ENCODE results near the gene SPNS3. TPM values are rescaled to one million over a fixed set of nuclear protein-coding genes. Genes with fewer than 3 reads are reported as not detected.

The SPNS3 gene
- total RNA-seq, 1 experiment from 2014 or later, result not detected

DNA sequence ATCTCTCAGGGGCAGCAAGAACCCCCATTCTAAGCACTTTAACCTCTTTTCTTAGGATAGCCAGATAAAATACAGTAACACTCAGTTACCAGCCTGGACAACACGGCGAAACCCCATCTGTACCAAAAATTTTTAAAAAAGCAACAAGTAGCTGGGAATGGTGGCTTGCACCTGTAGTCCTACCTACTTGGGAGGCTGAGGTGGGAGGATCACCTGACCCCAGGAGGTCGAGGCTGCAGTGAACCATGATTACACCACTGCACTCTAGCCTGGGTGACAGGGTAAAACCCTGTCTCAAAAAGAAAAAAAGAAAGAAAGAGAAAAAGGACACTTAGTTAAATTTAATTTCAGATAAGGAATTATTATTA is 38.6 kb upstream of the SPNS3 start:
- DNase-seq, result no peak
- Mint-ChIP-seq H3K9me3 (ENCODE audit: unreplicated experiment) (no peaks in the 10 kb centered on the region), H3K36me3 (ENCODE audit: insufficient read depth, unreplicated experiment) (no peaks in the 10 kb centered on the region), H3K4me1 (ENCODE audit: low read depth, unreplicated experiment) (peaks cover 7% of the 10 kb centered on the region), H3K4me3 (ENCODE audit: unreplicated experiment) (no peak overlapping the region), H3K27me3 (ENCODE audit: insufficient read depth, unreplicated experiment) (no peaks in the 10 kb centered on the region), H3K27ac (ENCODE audit: unreplicated experiment) (peak overlapping the region; percentile 43)
- Histone ChIP-seq H3K4me3 (ENCODE audit: low read depth, low read length) (no peak overlapping the region), H3K27me3 (replicated peaks; ENCODE audit: control insufficient read depth, insufficient read depth, low read length) (no peaks in the 10 kb centered on the region), H3K4me1 (no peaks in the 10 kb centered on the region), H3K9me3 (no peaks in the 10 kb centered on the region), H3K36me3 (ENCODE audit: control insufficient read depth, insufficient read depth, low read length) (no peaks in the 10 kb centered on the region)
- TF ChIP-seq, protein P1, sequence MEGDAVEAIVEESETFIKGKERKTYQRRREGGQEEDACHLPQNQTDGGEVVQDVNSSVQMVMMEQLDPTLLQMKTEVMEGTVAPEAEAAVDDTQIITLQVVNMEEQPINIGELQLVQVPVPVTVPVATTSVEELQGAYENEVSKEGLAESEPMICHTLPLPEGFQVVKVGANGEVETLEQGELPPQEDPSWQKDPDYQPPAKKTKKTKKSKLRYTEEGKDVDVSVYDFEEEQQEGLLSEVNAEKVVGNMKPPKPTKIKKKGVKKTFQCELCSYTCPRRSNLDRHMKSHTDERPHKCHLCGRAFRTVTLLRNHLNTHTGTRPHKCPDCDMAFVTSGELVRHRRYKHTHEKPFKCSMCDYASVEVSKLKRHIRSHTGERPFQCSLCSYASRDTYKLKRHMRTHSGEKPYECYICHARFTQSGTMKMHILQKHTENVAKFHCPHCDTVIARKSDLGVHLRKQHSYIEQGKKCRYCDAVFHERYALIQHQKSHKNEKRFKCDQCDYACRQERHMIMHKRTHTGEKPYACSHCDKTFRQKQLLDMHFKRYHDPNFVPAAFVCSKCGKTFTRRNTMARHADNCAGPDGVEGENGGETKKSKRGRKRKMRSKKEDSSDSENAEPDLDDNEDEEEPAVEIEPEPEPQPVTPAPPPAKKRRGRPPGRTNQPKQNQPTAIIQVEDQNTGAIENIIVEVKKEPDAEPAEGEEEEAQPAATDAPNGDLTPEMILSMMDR (IDR thresholded peaks at IDR 0.05; ENCODE audit: insufficient read depth in 1 of 2, low read depth in 1 of 2, low read length in 1 of 2, severe bottlenecking in 1 of 2, unreplicated experiment in 1 of 2), result no peak
- intact Hi-C loops (cut with micrococcal nuclease; ENCODE audit: unreplicated experiment), result no loop called here
- POLR2A ChIA-PET, result no interaction called here
- BruUV-seq (replicated peaks), result no TSS peak
- CTCF ChIA-PET, result interaction anchor here (0.8 kb wide), 1 partner anchor 10 kb away, joined by 3 read pairs; no protein-coding TSS in a partner anchor

- H3K36me3 Mint-ChIP-seq (ENCODE audit: insufficient read depth, unreplicated experiment), result no peaks in the 10 kb centered on the region
- Histone ChIP-seq H3K9me3 (no peaks in the 10 kb centered on the region), H3K4me3 (ENCODE audit: low read depth, low read length) (no peak overlapping the region), H3K27me3 (replicated peaks; ENCODE audit: control insufficient read depth, insufficient read depth, low read length) (no peaks in the 10 kb centered on the region), H3K36me3 (ENCODE audit: control insufficient read depth, insufficient read depth, low read length) (no peaks in the 10 kb centered on the region), H3K4me1 (no peaks in the 10 kb centered on the region)
- DNase-seq, result no peak
- ChIA-PET POLR2A (no interaction called here), CTCF (no interaction called here)
- BruUV-seq (replicated peaks), result no TSS peak
- no peaks in the 10 kb centered on the region for H3K9me3 Mint-ChIP-seq (ENCODE audit: unreplicated experiment)
- TF ChIP-seq, protein P1 (IDR thresholded peaks at IDR 0.05; ENCODE audit: insufficient read depth in 1 of 2, low read depth in 1 of 2, low read length in 1 of 2, severe bottlenecking in 1 of 2, unreplicated experiment in 1 of 2), result no peak
- intact Hi-C loops (cut with micrococcal nuclease; ENCODE audit: unreplicated experiment), result no loop called here
- peaks cover 7% of the 10 kb centered on the region for H3K4me1 Mint-ChIP-seq (ENCODE audit: low read depth, unreplicated experiment)
- no peaks in the 10 kb centered on the region for H3K27me3 Mint-ChIP-seq (ENCODE audit: insufficient read depth, unreplicated experiment)
- no peak overlapping the region for H3K27ac Mint-ChIP-seq (ENCODE audit: unreplicated experiment)
- no peak overlapping the region for H3K4me3 Mint-ChIP-seq (ENCODE audit: unreplicated experiment)
Observed at GRCh38 chr17:4397840-4398239, 35.9 kb upstream of the SPNS3 start.

DNA sequence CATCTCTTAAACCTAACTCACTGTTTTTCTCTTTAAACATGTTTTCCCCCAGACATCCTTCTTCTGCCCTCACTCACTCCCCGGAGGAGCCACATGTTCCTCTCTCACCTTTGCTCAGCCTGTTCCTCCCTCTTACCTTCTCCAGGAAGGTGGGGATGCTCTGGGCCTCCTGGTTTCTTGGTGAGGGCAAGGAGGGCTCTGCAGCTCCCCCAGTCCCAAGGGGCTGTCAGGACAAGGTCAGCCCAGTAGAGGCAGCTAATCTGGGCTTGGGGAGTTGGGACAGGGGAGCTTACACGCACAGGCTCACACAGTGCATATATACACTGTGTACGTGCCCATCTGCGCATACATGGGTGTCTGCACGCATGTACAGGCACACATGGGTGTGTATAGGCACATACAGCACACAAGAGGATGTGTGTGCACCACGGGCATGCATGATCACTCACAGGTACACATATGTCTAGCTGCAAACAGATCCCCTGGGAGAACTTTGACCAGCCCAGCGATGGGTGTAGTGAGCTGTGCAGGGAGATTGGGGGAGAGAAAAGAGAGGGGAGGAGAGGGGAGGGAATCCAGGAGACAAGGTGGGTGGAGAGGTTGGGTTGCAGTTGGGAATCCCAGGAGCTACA is 28.6 kb upstream of the SPNS3 start:
- POLR2A ChIA-PET, result no interaction called here
- H3K27me3 ChIP-seq (replicated peaks; ENCODE audit: control insufficient read depth, insufficient read depth, low read length), result no peaks in the 10 kb centered on the region
- no peaks in the 10 kb centered on the region for H3K36me3 ChIP-seq (ENCODE audit: control insufficient read depth, insufficient read depth, low read length)
- CTCF ChIA-PET, result interaction anchor here (0.7 kb wide), 1 partner anchor 11 kb away, joined by 3 read pairs; no protein-coding TSS in a partner anchor
- no peak overlapping the region for H3K27ac Mint-ChIP-seq (ENCODE audit: unreplicated experiment)
- no peaks in the 10 kb centered on the region for H3K36me3 Mint-ChIP-seq (ENCODE audit: insufficient read depth, unreplicated experiment)
- no TSS peak for BruUV-seq (replicated peaks)
- H3K27me3 Mint-ChIP-seq (ENCODE audit: insufficient read depth, unreplicated experiment), result no peaks in the 10 kb centered on the region
- TF ChIP-seq, protein P1 (IDR thresholded peaks at IDR 0.05; ENCODE audit: insufficient read depth in 1 of 2, low read depth in 1 of 2, low read length in 1 of 2, severe bottlenecking in 1 of 2, unreplicated experiment in 1 of 2), result no peak
- H3K4me3 ChIP-seq (ENCODE audit: low read depth, low read length), result no peak overlapping the region
- intact Hi-C loops (cut with micrococcal nuclease; ENCODE audit: unreplicated experiment), result no loop called here
- H3K9me3 Mint-ChIP-seq (ENCODE audit: unreplicated experiment), result no peaks in the 10 kb centered on the region
- H3K4me3 Mint-ChIP-seq (ENCODE audit: unreplicated experiment), result no peak overlapping the region
- H3K4me1 ChIP-seq, result no peaks in the 10 kb centered on the region
- no peaks in the 10 kb centered on the region for H3K9me3 ChIP-seq
- no peak for DNase-seq
- no peaks in the 10 kb centered on the region for H3K4me1 Mint-ChIP-seq (ENCODE audit: low read depth, unreplicated experiment)

All from Caco-2 (cell line).